Inferior parietal cortex (tissue), 1 donor: ENCODE data around the gene GPC6.
A peak's percentile ranks its signal among the peaks of the same experiment; 100 is the strongest.

Experiments used
- DNase-seq: peaks from one replicate; pipeline ENCODE4 v3.0.0-alpha.2; 2016; ENCODE audit errors: extremely low spot score

The GPC6 gene

GRCh38 chr13:93499991-93500390 is 273.4 kb downstream of the GPC6 start:
- DNase-seq: peak; percentile 23

- DNase-seq: no peak
Measured at GRCh38 chr13:93502071-93502470, 275.5 kb downstream of the GPC6 start.

- no peak for DNase-seq
Measured at GRCh38 chr13:93502987-93503615, 276.5 kb downstream of the GPC6 start.

- DNase-seq: no peak
Measured at GRCh38 chr13:93505104-93505952, 278.7 kb downstream of the GPC6 start.

- DNase-seq: no peak
Measured at GRCh38 chr13:93511011-93511410, 284.4 kb downstream of the GPC6 start.

GRCh38 chr13:93515267-93515666 is 288.7 kb downstream of the GPC6 start:
- DNase-seq: no peak

- no peak for DNase-seq
Measured at GRCh38 chr13:93517658-93518057, 291.1 kb downstream of the GPC6 start.

- no peak for DNase-seq
Measured at GRCh38 chr13:93521307-93521706, 294.7 kb downstream of the GPC6 start.

- no peak for DNase-seq
Measured at GRCh38 chr13:93522501-93522900, 295.9 kb downstream of the GPC6 start.

- DNase-seq: no peak
Measured at GRCh38 chr13:93525087-93525486, 298.5 kb downstream of the GPC6 start.

- no peak for DNase-seq
Measured at GRCh38 chr13:93527748-93528297, 301.2 kb downstream of the GPC6 start.

- no peak for DNase-seq
Measured at GRCh38 chr13:93529961-93530360, 303.4 kb downstream of the GPC6 start.

- DNase-seq: peak; percentile 15
Measured at GRCh38 chr13:93534181-93534700, 307.6 kb downstream of the GPC6 start.

- no peak for DNase-seq
Measured at GRCh38 chr13:93535251-93535650, 308.6 kb downstream of the GPC6 start.

GRCh38 chr13:93539914-93540313 is 313.3 kb downstream of the GPC6 start:
- no peak for DNase-seq

GRCh38 chr13:93547886-93548285 is 321.3 kb downstream of the GPC6 start:
- no peak for DNase-seq

GRCh38 chr13:93549326-93550005 is 322.9 kb downstream of the GPC6 start:
- no peak for DNase-seq

GRCh38 chr13:93550236-93550635 is 323.6 kb downstream of the GPC6 start:
- no peak for DNase-seq

GRCh38 chr13:93552596-93552995 is 326.0 kb downstream of the GPC6 start:
- no peak for DNase-seq

- no peak for DNase-seq
Measured at GRCh38 chr13:93554514-93554913, 327.9 kb downstream of the GPC6 start.

GRCh38 chr13:93558637-93559036 is 332.0 kb downstream of the GPC6 start:
- no peak for DNase-seq

- no peak for DNase-seq
Measured at GRCh38 chr13:93559718-93560117, 333.1 kb downstream of the GPC6 start.
